Tibial nerve (tissue), 3 donors: ENCODE data around the gene NAIF1.

Experiments
- CTCF ChIP-seq, 5 experiments: fragments of 200-600 bp in 3 of 5; fragments of 450-650 bp in 2 of 5; sonication (generic) in 3 of 5; IDR thresholded peaks; one replicate each; pipeline ENCODE4 v1.5.1; 2016 to 2019; ENCODE audit warnings: antibody characterized with exemption in 5 of 5, mild to moderate bottlenecking in 3 of 5, moderate library complexity in 2 of 5
- POLR2A ChIP-seq, 2 donors: fragments of 450-650 bp; IDR thresholded peaks; one replicate each; pipeline ENCODE4 v1.6.1; 2017; ENCODE audit warnings: antibody characterized with exemption in 2 of 2, mild to moderate bottlenecking in 2 of 2, moderate library complexity in 2 of 2

- TF ChIP-seq CTCF (IDR thresholded peaks at IDR 0.05) (no peak), POLR2A (IDR thresholded peaks at IDR 0.05) (no peak)
Observed at GRCh38 chr9:128099932-128100491, 32.9 kb upstream of the NAIF1 start.
